GM12878 (cell line): ENCODE data around the gene POLD2. TPM values are rescaled to one million over a fixed set of nuclear protein-coding genes. Genes with fewer than 3 reads are reported as not detected.

Experiments used
- NKRF ChIP-seq: fragments of 450-650 bp; conservative IDR thresholded peaks from 2 replicates; pipeline ENCODE4 v1.6.1; 2017; ENCODE audit warnings: mild to moderate bottlenecking, moderate library complexity
- SIX5 ChIP-seq: IDR thresholded peaks from 2 replicates; pipeline ENCODE4 v1.6.1; 2011; ENCODE audit warnings: mild to moderate bottlenecking, low read depth, low read length, moderate library complexity; ENCODE audit not compliant: severe bottlenecking
- SKIL ChIP-seq: fragments of 450-650 bp; IDR thresholded peaks from 2 replicates; pipeline ENCODE4 v1.6.1; 2017; ENCODE audit warnings: mild to moderate bottlenecking, low read depth, inconsistent platforms; ENCODE audit not compliant: poor library complexity, severe bottlenecking
- USF1 ChIP-seq: IDR thresholded peaks from 2 replicates; pipeline ENCODE4 v1.6.1; 2011; ENCODE audit warnings: borderline replicate concordance, low read depth, mild to moderate bottlenecking, moderate library complexity, mixed read lengths, low read length; ENCODE audit not compliant: insufficient read depth; ENCODE audit errors: extremely low read length
- polyA plus RNA-seq, 11 experiments: library from polyadenylated mRNA; depleted of rRNA in 4 of 11; unstranded in 6 of 11; stranded (reverse) in 5 of 11; fragments of >200 nt; fragmentation: Nextera tagmentation in 4 of 11; fragmentation: Illumina TruSeq in 1 of 11; extraction: Ambion mirVana in 4 of 11; extraction: Trizol in 1 of 11; gene quantifications; 1 replicate in 1 of 11; 2 replicates in 10 of 11; pipeline versions ENCODE4 v1.2.1 to v1.2.3, GENCODE V29; 2011 to 2016; ENCODE audit warnings: inconsistent platforms in 2 of 11, missing spikeins in 2 of 11, low read depth in 1 of 11
- total RNA-seq, 4 experiments: library from RNA; depleted of rRNA in 3 of 4; stranded (reverse); fragments of >200 nt in 3 of 4; fragmentation: Illumina TruSeq in 1 of 4; extraction: Trizol in 1 of 4; gene quantifications; 2 replicates each; pipeline versions ENCODE4 v1.2.1 to v1.2.3, GENCODE V29; 2013 to 2021
- TF ChIP-seq, protein P1 (sequence below): fragments of 450-650 bp; IDR thresholded peaks from 2 replicates; pipeline ENCODE4 v1.6.1; 2017; ENCODE audit warnings: mild to moderate bottlenecking, moderate library complexity

The POLD2 gene
- total and polyA plus RNA-seq, 10 of the 15 experiments (the other 5 are each of a cell fraction or from before 2014, with no cell fraction given) = 19.1 to 287 (median 169) TPM

DNA sequence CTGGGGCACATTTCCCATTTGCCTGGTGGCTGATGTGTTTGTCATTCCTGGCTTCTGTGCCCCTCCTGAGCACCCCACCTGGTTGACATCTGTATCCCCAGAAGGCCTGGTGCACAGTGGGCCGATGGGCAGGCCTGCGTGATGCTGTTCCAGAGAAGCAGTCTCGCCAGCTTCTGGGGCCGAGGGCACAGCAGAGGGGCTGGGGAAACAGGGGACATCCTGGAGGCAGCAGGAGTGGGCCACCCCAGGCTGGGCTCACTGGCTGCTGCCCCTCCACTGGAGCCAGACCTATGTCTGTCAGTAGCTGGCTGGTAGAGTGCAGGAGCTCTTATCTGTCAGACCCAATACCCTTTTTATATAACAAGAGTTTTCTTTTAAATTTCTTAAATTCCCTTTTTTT lies 18.7 kb upstream of the POLD2 start (continued):
- TF ChIP-seq, protein P1, sequence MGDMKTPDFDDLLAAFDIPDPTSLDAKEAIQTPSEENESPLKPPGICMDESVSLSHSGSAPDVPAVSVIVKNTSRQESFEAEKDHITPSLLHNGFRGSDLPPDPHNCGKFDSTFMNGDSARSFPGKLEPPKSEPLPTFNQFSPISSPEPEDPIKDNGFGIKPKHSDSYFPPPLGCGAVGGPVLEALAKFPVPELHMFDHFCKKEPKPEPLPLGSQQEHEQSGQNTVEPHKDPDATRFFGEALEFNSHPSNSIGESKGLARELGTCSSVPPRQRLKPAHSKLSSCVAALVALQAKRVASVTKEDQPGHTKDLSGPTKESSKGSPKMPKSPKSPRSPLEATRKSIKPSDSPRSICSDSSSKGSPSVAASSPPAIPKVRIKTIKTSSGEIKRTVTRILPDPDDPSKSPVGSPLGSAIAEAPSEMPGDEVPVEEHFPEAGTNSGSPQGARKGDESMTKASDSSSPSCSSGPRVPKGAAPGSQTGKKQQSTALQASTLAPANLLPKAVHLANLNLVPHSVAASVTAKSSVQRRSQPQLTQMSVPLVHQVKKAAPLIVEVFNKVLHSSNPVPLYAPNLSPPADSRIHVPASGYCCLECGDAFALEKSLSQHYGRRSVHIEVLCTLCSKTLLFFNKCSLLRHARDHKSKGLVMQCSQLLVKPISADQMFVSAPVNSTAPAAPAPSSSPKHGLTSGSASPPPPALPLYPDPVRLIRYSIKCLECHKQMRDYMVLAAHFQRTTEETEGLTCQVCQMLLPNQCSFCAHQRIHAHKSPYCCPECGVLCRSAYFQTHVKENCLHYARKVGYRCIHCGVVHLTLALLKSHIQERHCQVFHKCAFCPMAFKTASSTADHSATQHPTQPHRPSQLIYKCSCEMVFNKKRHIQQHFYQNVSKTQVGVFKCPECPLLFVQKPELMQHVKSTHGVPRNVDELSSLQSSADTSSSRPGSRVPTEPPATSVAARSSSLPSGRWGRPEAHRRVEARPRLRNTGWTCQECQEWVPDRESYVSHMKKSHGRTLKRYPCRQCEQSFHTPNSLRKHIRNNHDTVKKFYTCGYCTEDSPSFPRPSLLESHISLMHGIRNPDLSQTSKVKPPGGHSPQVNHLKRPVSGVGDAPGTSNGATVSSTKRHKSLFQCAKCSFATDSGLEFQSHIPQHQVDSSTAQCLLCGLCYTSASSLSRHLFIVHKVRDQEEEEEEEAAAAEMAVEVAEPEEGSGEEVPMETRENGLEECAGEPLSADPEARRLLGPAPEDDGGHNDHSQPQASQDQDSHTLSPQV = no peak
- no peak for TF ChIP-seq USF1
- no peak for TF ChIP-seq NKRF
- TF ChIP-seq SKIL = no peak
- no peak for TF ChIP-seq SIX5
